HG02970 (cell line): ENCODE data around the gene CFAP43.

ENCODE experiments used
- ATAC-seq: cut with Tn5 transposase; IDR thresholded peaks from one replicate; pipeline ENCODE4 v1.9.1; 2021; ENCODE audit warnings: mild to moderate bottlenecking, moderate library complexity, moderate number of reproducible peaks; ENCODE audit not compliant: unreplicated experiment, low FRiP score

CFAP43 gene

DNA sequence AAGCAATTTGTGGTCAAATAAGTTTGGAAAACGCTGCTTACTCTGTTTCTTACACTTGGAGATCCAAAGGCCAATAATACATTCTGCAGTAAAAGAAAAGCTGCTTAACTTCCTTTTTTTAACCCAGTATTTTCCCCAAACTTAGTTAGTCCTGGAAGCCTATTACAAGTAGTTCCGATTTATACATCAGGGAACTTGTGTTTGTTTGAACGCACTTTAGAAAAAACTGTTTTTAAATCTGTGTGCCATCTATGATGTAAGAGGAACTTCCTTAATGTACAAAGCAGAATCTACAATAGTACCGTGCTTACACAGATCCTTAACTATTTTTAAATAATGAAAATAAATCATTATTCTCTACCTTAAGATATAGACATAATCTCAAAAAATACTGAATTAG, 87.2 kb downstream of the CFAP43 start:
- ATAC-seq, result no peak

GRCh38 chr10:104143829-104144228, 88.3 kb downstream of the CFAP43 start:
- no peak for ATAC-seq

DNA sequence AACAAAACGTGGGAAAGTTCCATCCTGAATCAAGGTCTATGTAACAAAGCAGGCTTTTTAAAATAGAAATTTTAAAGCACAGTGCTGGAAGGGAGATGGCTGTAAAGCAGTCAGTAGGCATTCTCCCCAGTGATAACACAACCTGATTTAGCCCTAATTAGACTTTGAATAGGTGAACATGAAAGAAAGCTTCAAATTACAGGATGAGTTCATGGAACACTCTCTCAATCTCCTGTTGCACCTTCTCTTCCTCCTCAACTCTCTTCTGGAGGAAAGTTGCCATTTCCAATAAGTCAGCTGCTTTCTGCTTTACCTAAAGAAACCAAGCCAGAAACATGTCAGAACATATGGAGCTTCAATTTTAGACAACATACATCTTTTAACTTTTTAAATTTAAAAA, 90.1 kb downstream of the CFAP43 start:
- no peak for ATAC-seq

DNA sequence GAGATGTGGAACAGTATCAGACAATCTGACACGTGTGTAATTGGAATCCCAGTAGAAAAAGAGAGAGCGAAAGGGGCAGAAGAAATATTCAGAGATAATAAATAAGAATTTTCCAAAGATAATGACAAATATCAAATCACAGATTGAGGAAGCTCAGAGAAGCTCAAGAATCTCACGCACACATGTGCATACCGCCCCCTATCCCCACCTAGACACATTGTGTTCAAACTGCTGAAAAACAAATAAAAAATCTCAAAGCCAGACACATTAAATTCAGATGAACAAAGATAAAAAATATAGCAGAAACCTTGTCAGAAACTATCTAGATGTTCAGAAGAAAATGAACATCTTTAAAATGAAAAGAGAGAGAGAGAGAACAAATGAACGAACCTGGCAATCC, 92.9 kb downstream of the CFAP43 start:
- ATAC-seq, result no peak

DNA sequence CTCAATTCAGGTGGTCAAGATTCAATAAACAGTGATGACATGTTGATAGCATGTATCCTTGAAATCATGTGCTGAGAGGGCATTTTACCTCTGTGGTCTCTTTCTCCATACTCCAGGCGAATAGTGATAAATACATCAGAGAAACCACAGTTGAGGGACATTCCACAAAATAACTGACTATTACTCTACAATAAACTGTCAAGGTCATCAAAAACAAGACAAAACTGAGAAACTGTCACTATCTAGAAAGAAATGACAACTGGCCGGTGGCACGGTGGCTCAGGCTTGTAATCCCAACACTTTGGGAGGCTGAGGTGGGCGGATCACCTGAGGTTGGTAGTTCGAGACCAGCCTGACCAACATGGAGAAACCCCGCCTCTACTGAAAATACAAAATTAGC, 94.0 kb downstream of the CFAP43 start:
- ATAC-seq, result no peak

- no peak for ATAC-seq
Measured at GRCh38 chr10:104130041-104130440, 102.1 kb downstream of the CFAP43 start.

GRCh38 chr10:104128214-104128613, 104.0 kb downstream of the CFAP43 start:
- no peak for ATAC-seq

GRCh38 chr10:104127411-104127810, 104.8 kb downstream of the CFAP43 start:
- no peak for ATAC-seq

- no peak for ATAC-seq
Measured at GRCh38 chr10:104123397-104123796, 108.8 kb downstream of the CFAP43 start.

DNA sequence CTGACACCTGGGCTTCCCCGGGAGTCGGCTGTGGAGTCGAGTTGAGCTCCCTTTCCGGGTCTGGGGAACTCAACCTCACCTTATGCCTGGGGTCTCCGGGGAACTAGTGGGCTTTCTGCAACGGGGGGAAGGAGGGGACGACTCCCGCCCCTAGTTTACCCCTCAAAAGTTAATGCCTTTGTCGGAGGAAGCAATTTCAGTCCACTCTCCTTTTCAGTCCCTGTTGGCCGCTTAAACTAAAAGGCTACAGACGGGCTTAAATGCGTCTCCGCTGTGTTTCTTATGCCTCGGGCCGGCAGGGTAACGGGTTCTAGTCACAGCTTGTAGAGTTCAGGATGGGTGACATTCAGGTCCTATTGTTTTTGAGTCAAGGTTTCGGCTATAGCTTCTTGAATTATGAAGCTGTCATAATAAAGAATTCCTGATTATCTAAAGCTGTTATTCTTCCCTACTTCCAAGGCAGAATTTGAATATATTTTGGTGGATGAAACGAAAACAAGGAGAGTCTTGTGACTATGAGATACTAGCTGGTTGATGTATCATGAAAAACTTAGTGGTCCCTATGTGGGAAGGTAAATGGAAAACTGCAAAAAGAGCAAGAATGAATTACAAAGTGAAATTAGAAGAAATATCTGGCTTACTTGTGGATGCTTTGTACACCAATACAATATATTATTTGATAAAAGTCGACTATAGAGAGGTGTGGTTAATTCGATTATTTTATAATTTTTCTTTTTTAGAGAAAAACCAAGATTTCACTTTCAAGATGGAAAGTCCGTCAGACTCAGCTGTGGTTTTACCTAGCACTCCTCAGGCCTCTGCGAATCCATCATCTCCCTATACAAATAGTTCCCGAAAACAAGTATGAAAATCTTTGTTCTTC, 109.7 kb downstream of the CFAP43 start:
- ATAC-seq, result no peak

- peak; percentile 89 for ATAC-seq
Measured at GRCh38 chr10:104121485-104122224, 110.5 kb downstream of the CFAP43 start, which contains the start of gene SFR1. Gene SFR1, plus strand, starts transcription at chr10:104122171. Its CDS starts 13 bp downstream, at chr10:104122184.

DNA sequence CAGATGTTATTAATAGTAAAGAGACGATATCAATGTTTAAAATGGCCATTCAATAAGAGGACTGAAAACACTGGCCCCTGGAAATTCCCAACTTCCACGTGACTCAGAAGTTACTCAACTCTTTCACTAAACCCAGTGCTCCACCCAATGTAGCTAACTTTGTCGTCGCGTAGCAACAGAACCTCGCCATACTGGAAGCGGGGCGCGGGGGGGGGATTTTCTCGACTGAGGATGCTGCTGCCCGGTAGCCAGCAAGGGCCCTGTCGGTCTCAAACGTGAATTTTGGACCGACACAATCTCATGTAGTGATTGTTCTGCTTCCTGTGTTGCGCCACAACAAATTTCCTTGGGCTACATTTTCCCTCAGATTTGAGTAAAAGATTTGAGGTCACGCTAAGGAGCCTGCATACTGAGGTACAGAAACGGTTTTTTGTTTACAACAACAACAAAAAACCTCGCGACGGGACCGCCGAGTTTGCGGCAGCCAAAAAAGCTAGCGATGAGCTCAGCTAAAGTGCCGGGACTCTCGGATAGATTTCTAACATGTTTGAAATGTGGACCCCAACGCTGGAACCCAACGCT, 111.2 kb downstream of the CFAP43 start:
- peak; percentile 34 for ATAC-seq

DNA sequence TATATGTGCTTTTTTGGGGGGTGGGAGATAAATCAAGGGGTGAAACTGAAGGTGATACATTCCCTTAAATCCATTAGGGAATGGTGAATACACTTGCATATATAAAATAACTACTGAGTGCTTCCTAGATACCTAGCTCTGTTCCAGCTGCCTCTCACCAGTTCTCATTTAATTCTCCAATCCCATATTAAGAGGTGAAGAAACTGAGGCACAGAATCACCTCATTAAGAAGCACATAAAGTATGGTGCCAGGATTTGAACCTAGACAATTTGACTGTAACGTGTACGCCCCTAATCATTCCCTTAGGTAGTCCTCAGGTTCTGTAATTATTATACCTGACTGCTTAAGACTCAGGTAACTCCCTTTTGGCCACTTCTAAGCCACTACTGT, 111.7 kb downstream of the CFAP43 start:
- no peak for ATAC-seq

DNA sequence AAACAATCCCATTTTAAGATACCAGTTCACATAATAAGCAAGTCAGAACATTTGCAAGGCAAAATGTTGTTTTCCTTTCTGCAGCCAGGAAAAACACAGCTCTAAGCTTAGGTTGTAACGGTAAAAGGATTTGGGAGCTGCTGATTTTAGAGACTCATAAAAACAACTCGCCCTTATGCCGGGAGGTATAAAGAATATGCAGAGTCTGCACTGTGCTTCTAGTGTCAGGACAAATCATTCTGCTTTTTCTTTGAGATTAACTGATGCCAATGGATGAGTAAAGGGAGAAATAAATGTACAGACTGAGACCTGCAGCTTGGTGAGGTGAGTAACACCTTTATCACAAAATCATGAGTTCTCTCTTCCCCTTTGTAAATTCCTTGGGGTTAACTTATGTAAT, 112.2 kb downstream of the CFAP43 start:
- ATAC-seq, result no peak

GRCh38 chr10:104117839-104118323, 114.3 kb downstream of the CFAP43 start:
- ATAC-seq, result no peak

- no peak for ATAC-seq
Measured at GRCh38 chr10:104113376-104113956, 118.7 kb downstream of the CFAP43 start.

- ATAC-seq, result peak; percentile 79
Measured at GRCh38 chr10:104109908-104110662, 122.1 kb downstream of the CFAP43 start.

DNA sequence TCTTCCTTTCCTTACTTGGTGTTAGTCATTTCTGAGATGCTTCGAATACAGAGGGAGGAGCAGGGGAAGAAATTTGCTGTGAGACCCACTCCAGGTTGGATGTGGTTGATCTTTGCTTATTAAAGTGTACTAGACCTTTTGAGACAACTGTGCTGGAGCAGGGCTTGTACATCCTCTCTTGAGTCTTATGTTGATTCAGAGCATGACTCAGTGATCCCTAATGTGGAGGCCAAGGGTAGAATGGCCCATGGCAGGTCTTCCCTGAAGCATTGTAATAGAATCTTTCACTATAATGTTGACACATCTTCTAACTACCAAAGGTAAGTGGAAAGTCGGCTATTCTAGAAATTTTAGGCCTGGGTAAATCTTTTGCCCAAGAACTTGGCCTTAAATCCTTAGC, 127.2 kb downstream of the CFAP43 start:
- ATAC-seq, result no peak

DNA sequence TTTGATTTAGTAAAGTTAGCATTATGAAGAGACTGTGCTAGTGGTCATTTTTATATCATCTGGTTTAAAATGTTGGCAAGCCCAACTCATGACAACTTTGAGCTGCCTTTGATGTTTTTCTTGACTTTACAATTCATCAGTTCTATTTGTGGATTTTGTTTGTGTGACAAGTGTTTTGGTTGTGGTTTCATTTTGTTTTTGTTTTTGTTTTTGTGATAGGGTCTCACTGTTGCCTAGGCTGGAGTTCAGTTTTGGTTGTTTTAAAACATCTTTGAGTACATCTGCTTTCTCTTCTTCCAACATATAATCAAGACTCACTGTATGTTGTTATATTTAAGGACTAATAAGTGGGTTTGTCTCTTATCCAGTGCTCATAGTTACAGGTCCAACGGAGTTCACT, 127.7 kb downstream of the CFAP43 start:
- no peak for ATAC-seq

DNA sequence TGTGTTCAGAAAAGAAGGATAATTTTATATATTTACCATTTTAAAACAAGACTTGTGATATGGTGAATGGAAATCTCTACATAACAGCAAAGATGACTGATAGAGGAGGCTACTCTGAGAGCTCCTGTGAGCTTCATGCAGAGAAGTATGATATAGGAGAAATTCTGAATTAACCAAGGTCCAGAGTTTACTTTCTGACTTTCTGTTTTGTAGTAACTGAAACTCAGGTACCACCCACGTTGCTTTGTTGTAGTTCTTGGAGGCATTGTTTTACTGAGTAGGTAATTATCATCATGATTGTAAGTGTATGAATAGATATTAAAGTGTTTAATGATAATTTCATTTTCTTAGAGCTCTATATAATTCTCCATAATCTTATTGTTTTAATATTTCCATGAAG, 128.2 kb downstream of the CFAP43 start:
- ATAC-seq, result no peak
